Upper lobe of left lung (tissue), 4 donors: ENCODE data around the gene SLC6A1.

ENCODE experiments used
- CTCF ChIP-seq, 6 experiments: fragments of 450-650 bp in 4 of 6; fragments of 200-600 bp in 2 of 6; sonication (generic) in 2 of 6; IDR thresholded peaks; one replicate each; pipeline ENCODE4 v1.5.1; 2016 to 2019; ENCODE audit warnings: antibody characterized with exemption in 6 of 6
- EP300 ChIP-seq, 4 donors: sonication (generic); formaldehyde crosslinking; IDR thresholded peaks; one replicate each; pipeline ENCODE4 v1.5.1; 2017; ENCODE audit warnings: antibody characterized with exemption in 4 of 4, control low read depth in 2 of 4
- POLR2A ChIP-seq, 4 donors: fragments of 450-650 bp; IDR thresholded peaks; one replicate each; pipeline ENCODE4 v1.5.1; 2016 to 2017; ENCODE audit warnings: antibody characterized with exemption in 4 of 4, mild to moderate bottlenecking in 2 of 4
- POLR2AphosphoS5 ChIP-seq, 2 donors: sonication (generic); formaldehyde crosslinking; IDR thresholded peaks; one replicate each; pipeline ENCODE4 v1.5.1; 2017; ENCODE audit warnings: antibody characterized with exemption in 2 of 2

- TF ChIP-seq CTCF (IDR thresholded peaks at IDR 0.05): no peak
- TF ChIP-seq POLR2A (IDR thresholded peaks at IDR 0.05): no peak
- no peak for TF ChIP-seq EP300 (IDR thresholded peaks at IDR 0.05)
- no peak for TF ChIP-seq POLR2AphosphoS5 (IDR thresholded peaks at IDR 0.05)
Observed at GRCh38 chr3:10981961-10982360, 10.6 kb upstream of the SLC6A1 start.
